SK-N-SH (cell line): Measurements from ENCODE around the gene DUS3L. TPM values are rescaled to one million over a fixed set of nuclear protein-coding genes. Genes with fewer than 3 reads are reported as not detected.

Experiments used
- CTCF ChIA-PET: fragments of 300-600, 350-600 bp; formaldehyde crosslinking; extraction: SDS; loops from one replicate; lab custom pipeline; 2021; lab: Yijun Ruan, JAX
- POLR2A ChIA-PET: fragments of 350-600 bp; sonication (Branson Sonifier 250); formaldehyde crosslinking; extraction: SDS; loops from one replicate; lab custom pipeline; 2020; ENCODE audit warnings: antibody characterized with exemption, inconsistent platforms; lab: Yijun Ruan, JAX
- DNase-seq: peaks from one replicate; pipeline ENCODE4 v3.0.0; 2012
- H2AFZ ChIP-seq: fragments of 200-600 bp; sonication (generic); 2 replicates; pipeline ENCODE4 v1.8.1; 2016; ENCODE audit warnings: antibody characterized with exemption, mild to moderate bottlenecking, low read depth
- H3F3A ChIP-seq: fragments of 200-600 bp; sonication (generic); replicated peaks from 2 replicates; pipeline ENCODE3; 2016; ENCODE audit warnings: antibody characterized with exemption, mild to moderate bottlenecking; ENCODE audit not compliant: insufficient read depth
- H3K27ac ChIP-seq, 2 experiments: fragments of 200-500 bp in 1 of 2; fragments of 200-600 bp in 1 of 2; sonication (Bioruptor generic) in 1 of 2; sonication (generic), shearing (Covaris generic) in 1 of 2; 2 replicates each; pipeline versions ENCODE4 v1.5.1 to v1.6.1; 2014 to 2016; ENCODE audit warnings: low read depth in 2 of 2, inconsistent platforms in 1 of 2, low read length in 1 of 2, mild to moderate bottlenecking in 1 of 2, mixed read lengths in 1 of 2
- H3K27me3 ChIP-seq: fragments of 200-600 bp; sonication (generic), shearing (Covaris generic); 2 replicates; pipeline ENCODE4 v1.6.1; 2016; ENCODE audit warnings: mixed run types; ENCODE audit not compliant: insufficient read depth
- H3K36me3 ChIP-seq, 2 experiments: fragments of 200-500 bp in 1 of 2; fragments of 200-600 bp in 1 of 2; sonication (Bioruptor generic) in 1 of 2; sonication (generic) in 1 of 2; replicated peaks in 1 of 2; 2 replicates each; pipeline versions ENCODE3 to v1.5.1; 2014 to 2016; ENCODE audit warnings: low read length in 1 of 2, mild to moderate bottlenecking in 1 of 2; ENCODE audit not compliant: insufficient read depth in 2 of 2, control insufficient read depth in 1 of 2
- H3K4me1 ChIP-seq, 2 experiments: fragments of 200-500 bp in 1 of 2; fragments of 200-600 bp in 1 of 2; sonication (Bioruptor generic) in 1 of 2; sonication (generic), shearing (Covaris generic) in 1 of 2; 2 replicates each; pipeline versions ENCODE4 v1.5.1 to v1.6.1; 2014 to 2016; ENCODE audit warnings: low read depth in 1 of 2, low read length in 1 of 2, mixed run types in 1 of 2; ENCODE audit not compliant: insufficient read depth in 2 of 2, control insufficient read depth in 1 of 2
- H3K4me2 ChIP-seq: fragments of 200-600 bp; sonication (generic), shearing (Covaris generic); 2 replicates; pipeline ENCODE4 v1.6.1; 2017; ENCODE audit warnings: mixed run types
- H3K4me3 ChIP-seq, 2 experiments: fragments of 200-500 bp in 1 of 2; fragments of 200-600 bp in 1 of 2; sonication (Bioruptor generic) in 1 of 2; sonication (generic), shearing (Covaris generic) in 1 of 2; 2 replicates each; pipeline versions ENCODE4 v1.5.1 to v1.8.1; 2014 to 2016; ENCODE audit warnings: low read depth in 2 of 2, inconsistent platforms in 1 of 2, low read length in 1 of 2, mild to moderate bottlenecking in 1 of 2, mixed read lengths in 1 of 2, moderate library complexity in 1 of 2
- H3K79me2 ChIP-seq: fragments of 200-600 bp; sonication (generic); 2 replicates; pipeline ENCODE4 v1.8.1; 2017; ENCODE audit warnings: mild to moderate bottlenecking; ENCODE audit not compliant: insufficient read depth
- H3K9ac ChIP-seq: fragments of 200-600 bp; sonication (generic); 2 replicates; pipeline ENCODE4 v1.6.1; 2017; ENCODE audit warnings: mixed run types
- H3K9me2 ChIP-seq: fragments of 200-600 bp; sonication (generic); 2 replicates; pipeline ENCODE4 v1.6.1; 2017; ENCODE audit warnings: mixed run types
- H3K9me3 ChIP-seq: fragments of 200-600 bp; sonication (generic); 2 replicates; pipeline ENCODE4 v1.6.1; 2017; ENCODE audit warnings: mixed run types, mild to moderate bottlenecking, moderate library complexity
- H4K20me1 ChIP-seq: fragments of 200-600 bp; sonication (generic); 2 replicates; pipeline ENCODE4 v1.6.1; 2017; ENCODE audit warnings: mild to moderate bottlenecking, mixed run types; ENCODE audit not compliant: insufficient read depth
- MEF2A ChIP-seq: IDR thresholded peaks from 2 replicates; pipeline ENCODE4 v1.4.0; 2012; ENCODE audit warnings: low read depth, borderline replicate concordance
- POLR2AphosphoS5 ChIP-seq: IDR thresholded peaks from 2 replicates; pipeline ENCODE4 v1.6.1; 2012; ENCODE audit warnings: low read depth, low read length
- RAD21 ChIP-seq: IDR thresholded peaks from 2 replicates; pipeline ENCODE4 v1.6.1; 2012; ENCODE audit warnings: mild to moderate bottlenecking, low read length
- SMC3 ChIP-seq: IDR thresholded peaks from 2 replicates; pipeline ENCODE4 v1.6.1; 2012; ENCODE audit warnings: low read depth, low read length, improper control_type of control experiment
- TAF1 ChIP-seq: IDR thresholded peaks from 2 replicates; pipeline ENCODE4 v1.6.1; 2012; ENCODE audit warnings: low read depth, mild to moderate bottlenecking, low read length, moderate library complexity, borderline replicate concordance
- TCF12 ChIP-seq: IDR thresholded peaks from 2 replicates; pipeline ENCODE4 v1.4.0; 2012
- TEAD4 ChIP-seq: IDR thresholded peaks from 2 replicates; pipeline ENCODE4 v1.4.0; 2012; ENCODE audit warnings: mild to moderate bottlenecking, borderline replicate concordance; ENCODE audit not compliant: insufficient read depth
- whole genome bisulfite sequencing: methylation state at CpG from one replicate; pipeline ENCODE4 v1.1.6; 2017; ENCODE audit warnings: low lambda C conversion rate; 5-methylcytosine and 5-hydroxymethylcytosine counted together
- polyA plus RNA-seq, 3 experiments: library from polyadenylated mRNA; depleted of rRNA; stranded (reverse); fragments of >200 nt; gene quantifications; 2 replicates each; pipeline ENCODE4 v1.2.3, GENCODE V29; 2012
- TF ChIP-seq, protein P1 (sequence below): IDR thresholded peaks from 2 replicates; pipeline ENCODE4 v1.4.0; 2012; ENCODE audit warnings: low read depth, borderline replicate concordance
- TF ChIP-seq, protein P2 (sequence below): IDR thresholded peaks from 2 replicates; pipeline ENCODE4 v1.4.0; 2012; ENCODE audit warnings: low read depth, borderline replicate concordance

DUS3L gene
- polyA plus RNA-seq, 1 of the 3 experiments (the other 2 are of a cell fraction): 44.0 TPM

DNA sequence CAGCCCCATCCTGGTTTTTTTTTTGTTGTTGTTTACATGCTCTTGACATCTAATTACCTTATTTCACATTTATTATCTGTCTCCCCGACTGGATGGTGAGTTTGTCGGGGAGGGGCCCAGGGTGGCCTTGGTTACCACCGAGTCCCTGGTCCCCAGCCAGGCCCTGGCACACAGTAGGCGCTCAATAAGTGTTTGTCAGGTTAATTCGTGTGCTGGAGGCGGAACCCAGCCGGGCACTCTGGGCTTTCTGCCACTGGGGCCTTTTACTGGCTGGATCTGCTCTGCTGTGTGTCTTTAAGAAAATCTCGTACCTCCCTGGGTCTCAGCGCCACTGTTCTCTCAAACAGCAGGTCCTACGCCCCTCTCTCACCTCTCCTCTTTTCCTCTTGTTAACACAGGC lies 18.5 kb upstream of the DUS3L start:
- no peak for DNase-seq
- 70% methylated on average over 8 of the region's 10 CpGs for WGBS
- H3K27me3 ChIP-seq: peaks cover 3% of the 10 kb centered on the region; the same call in 1 of the 2 replicates
- CTCF ChIA-PET: interaction anchor here (1.5 to 2.1 kb wide), 4 partner anchors 12 to 213 kb away, joined by 4 to 8 read pairs (median 6); no protein-coding TSS in a partner anchor
- POLR2A ChIA-PET: interaction anchor here (2.5 kb wide), 1 partner anchor 19 kb away, joined by 7 read pairs; no protein-coding TSS in a partner anchor
- peaks cover 0 to 4% of the 10 kb centered on the region in 2 experiments; a peak in 1 of 4 replicates for H3K4me1 ChIP-seq
- no peaks in the 10 kb centered on the region for H4K20me1 ChIP-seq
- H3K9me2 ChIP-seq: no peaks in the 10 kb centered on the region
- H3F3A ChIP-seq: no peaks in the 10 kb centered on the region
- no peak overlapping the region for H2AFZ ChIP-seq
- no peak overlapping the region for H3K27ac ChIP-seq
- no peaks in the 10 kb centered on the region for H3K9me3 ChIP-seq
- no peaks in the 10 kb centered on the region for H3K36me3 ChIP-seq
- TF ChIP-seq, protein P1, sequence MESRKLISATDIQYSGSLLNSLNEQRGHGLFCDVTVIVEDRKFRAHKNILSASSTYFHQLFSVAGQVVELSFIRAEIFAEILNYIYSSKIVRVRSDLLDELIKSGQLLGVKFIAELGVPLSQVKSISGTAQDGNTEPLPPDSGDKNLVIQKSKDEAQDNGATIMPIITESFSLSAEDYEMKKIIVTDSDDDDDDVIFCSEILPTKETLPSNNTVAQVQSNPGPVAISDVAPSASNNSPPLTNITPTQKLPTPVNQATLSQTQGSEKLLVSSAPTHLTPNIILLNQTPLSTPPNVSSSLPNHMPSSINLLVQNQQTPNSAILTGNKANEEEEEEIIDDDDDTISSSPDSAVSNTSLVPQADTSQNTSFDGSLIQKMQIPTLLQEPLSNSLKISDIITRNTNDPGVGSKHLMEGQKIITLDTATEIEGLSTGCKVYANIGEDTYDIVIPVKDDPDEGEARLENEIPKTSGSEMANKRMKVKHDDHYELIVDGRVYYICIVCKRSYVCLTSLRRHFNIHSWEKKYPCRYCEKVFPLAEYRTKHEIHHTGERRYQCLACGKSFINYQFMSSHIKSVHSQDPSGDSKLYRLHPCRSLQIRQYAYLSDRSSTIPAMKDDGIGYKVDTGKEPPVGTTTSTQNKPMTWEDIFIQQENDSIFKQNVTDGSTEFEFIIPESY: no peak
- no peak for TF ChIP-seq RAD21
- no peak for TF ChIP-seq SMC3
- TF ChIP-seq TEAD4: no peak
- no peaks in the 10 kb centered on the region for H3K79me2 ChIP-seq
- H3K9ac ChIP-seq: no peak overlapping the region
- H3K4me3 ChIP-seq: no peak overlapping the region
- no peak overlapping the region for H3K4me2 ChIP-seq

DNA sequence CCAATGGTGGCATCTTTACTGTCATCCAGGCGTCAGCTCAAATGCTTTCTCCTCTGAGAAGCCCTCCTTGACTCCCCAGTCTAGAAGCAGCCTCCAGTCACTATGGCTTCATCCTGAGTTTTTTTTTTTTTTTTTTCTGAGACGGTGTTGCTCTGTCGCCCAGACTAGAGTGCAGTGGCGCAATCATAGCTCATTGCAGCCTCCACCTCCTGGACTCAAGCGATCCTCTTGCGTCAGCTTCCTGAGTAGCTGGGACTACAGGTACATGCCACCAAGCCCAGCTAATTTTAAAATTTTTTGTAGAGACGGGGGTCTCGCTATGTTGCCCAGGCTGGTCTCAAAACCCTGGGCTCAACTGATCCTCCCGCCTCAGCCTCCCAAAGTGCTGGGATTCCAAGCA lies 18.1 kb upstream of the DUS3L start:
- POLR2A ChIA-PET: interaction anchor here (1.6 to 2.5 kb wide), 2 partner anchors 19 kb away, joined by 7 to 15 read pairs; no protein-coding TSS in a partner anchor
- no peak for TF ChIP-seq TAF1

DNA sequence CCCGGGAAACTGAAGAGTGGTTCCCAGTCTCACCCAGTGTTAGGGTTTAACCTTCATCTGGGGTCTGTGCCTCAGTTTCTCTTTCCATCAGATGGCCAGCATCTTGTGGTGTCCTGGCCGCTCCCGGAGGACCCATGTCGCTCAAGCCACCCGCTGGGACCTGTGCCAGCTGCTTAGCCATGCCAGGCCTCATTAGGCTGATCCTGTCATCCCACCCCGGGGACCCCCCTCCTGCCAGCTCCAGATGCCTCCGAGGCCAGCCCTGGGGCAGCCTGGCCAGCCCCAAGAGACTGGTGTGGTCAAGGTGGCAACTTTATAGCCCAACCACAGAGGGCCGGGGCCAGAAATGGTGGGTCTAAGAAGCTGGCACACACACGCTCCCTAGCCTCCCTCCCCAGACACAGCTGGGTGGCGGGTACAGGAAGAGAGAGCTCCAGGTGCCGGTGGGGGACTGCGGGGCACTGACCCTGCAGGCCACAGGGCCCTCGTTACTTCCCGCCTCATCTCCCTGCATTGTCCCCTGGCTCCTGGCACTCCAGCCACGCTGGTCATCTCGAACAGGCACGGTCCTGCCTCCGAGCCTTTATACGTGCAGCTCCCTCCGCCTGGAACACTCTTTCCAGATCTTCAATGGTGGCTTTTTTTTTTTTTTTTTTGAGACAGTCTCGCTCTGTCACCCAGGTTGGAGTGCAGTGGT lies 17.3 kb upstream of the DUS3L start:
- Histone ChIP-seq H3K79me2 (no peaks in the 10 kb centered on the region), H3K9ac (no peak overlapping the region), H2AFZ (no peak overlapping the region), H3K27me3 (peaks cover 6% of the 10 kb centered on the region; the same call in 1 of the 2 replicates), H3K9me2 (no peaks in the 10 kb centered on the region), H3K4me3 (no peak overlapping the region), H3K36me3 (no peaks in the 10 kb centered on the region), H3K9me3 (no peaks in the 10 kb centered on the region), H3K4me2 (no peak overlapping the region), H3K4me1 (peaks cover 3 to 10% of the 10 kb centered on the region in 2 experiments; a peak in 1 of 4 replicates), H4K20me1 (no peaks in the 10 kb centered on the region), H3K27ac (no peak overlapping the region), H3F3A (no peaks in the 10 kb centered on the region)
- TF ChIP-seq RAD21 (no peak), MEF2A (no peak), TCF12 (no peak), POLR2AphosphoS5 (no peak), SMC3 (no peak), TAF1 (no peak)
- TF ChIP-seq, protein P2, sequence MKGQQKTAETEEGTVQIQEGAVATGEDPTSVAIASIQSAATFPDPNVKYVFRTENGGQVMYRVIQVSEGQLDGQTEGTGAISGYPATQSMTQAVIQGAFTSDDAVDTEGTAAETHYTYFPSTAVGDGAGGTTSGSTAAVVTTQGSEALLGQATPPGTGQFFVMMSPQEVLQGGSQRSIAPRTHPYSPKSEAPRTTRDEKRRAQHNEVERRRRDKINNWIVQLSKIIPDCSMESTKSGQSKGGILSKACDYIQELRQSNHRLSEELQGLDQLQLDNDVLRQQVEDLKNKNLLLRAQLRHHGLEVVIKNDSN: no peak
- TF ChIP-seq, protein P1: no peak
- DNase-seq: no peak
- CTCF ChIA-PET: interaction anchor here (0.6 to 3.7 kb wide), 9 partner anchors 9 to 214 kb away, joined by 3 to 18 read pairs (median 4); no protein-coding TSS in a partner anchor
- POLR2A ChIA-PET: interaction anchor here (1.2 to 1.6 kb wide), 2 partner anchors 20 to 95 kb away, joined by 8 to 15 read pairs; partner anchors contain the start of gene NDUFA11
- 90% methylated on average over 10 of the region's 21 CpGs for WGBS

More for the DNA sequence above, 18.1 kb upstream of the DUS3L start:
- WGBS: 89% methylated on average over 9 of the region's 9 CpGs
- Histone ChIP-seq H2AFZ (no peak overlapping the region), H3F3A (no peaks in the 10 kb centered on the region), H3K79me2 (no peaks in the 10 kb centered on the region), H3K4me1 (peaks cover 0 to 6% of the 10 kb centered on the region in 2 experiments; a peak in 1 of 4 replicates), H3K4me3 (no peak overlapping the region), H3K9ac (no peak overlapping the region), H4K20me1 (no peaks in the 10 kb centered on the region), H3K27ac (no peak overlapping the region), H3K36me3 (no peaks in the 10 kb centered on the region), H3K9me2 (no peaks in the 10 kb centered on the region), H3K4me2 (no peak overlapping the region), H3K9me3 (no peaks in the 10 kb centered on the region), H3K27me3 (peaks cover 6% of the 10 kb centered on the region; the same call in 1 of the 2 replicates)
- CTCF ChIA-PET: interaction anchor here (1.3 to 2.1 kb wide), 5 partner anchors 12 to 214 kb away, joined by 3 to 8 read pairs (median 5); no protein-coding TSS in a partner anchor
- DNase-seq: no peak
